ENCODE data around the gene RAP2B.

GRCh38 chr3:153216928-153217327 is 54.9 kb downstream of the RAP2B start:
- TF ChIP-seq CTCF (IDR thresholded peaks at IDR 0.05 in 8 of 11, conservative IDR thresholded peaks at IDR 0.05 in 3 of 11) (no peak), POLR2A (IDR thresholded peaks at IDR 0.05) (no peak), POLR2AphosphoS5 (IDR thresholded peaks at IDR 0.05) (no peak)
